HG02759 (cell line): ENCODE data around the gene SRGAP1.
"Not testable (repeated sequence)": the region's sequence is repeated elsewhere in the genome, so short reads cannot be mapped to it uniquely, and the experiment has no call there.

ENCODE experiments used
- ATAC-seq: cut with Tn5 transposase; IDR thresholded peaks from one replicate; pipeline ENCODE4 v1.9.1; 2021; ENCODE audit warnings: mild to moderate bottlenecking, moderate library complexity; ENCODE audit not compliant: unreplicated experiment

SRGAP1 gene

GRCh38 chr12:63865448-63865847 is 20.9 kb downstream of the SRGAP1 start:
- ATAC-seq, result no peak

- no peak for ATAC-seq
Observed at GRCh38 chr12:63867053-63867452, 22.6 kb downstream of the SRGAP1 start.

GRCh38 chr12:63869656-63870055 is 25.2 kb downstream of the SRGAP1 start:
- no peak for ATAC-seq

- no peak for ATAC-seq
Observed at GRCh38 chr12:63870838-63871237, 26.3 kb downstream of the SRGAP1 start.

GRCh38 chr12:63874897-63875480 is 30.5 kb downstream of the SRGAP1 start:
- no peak for ATAC-seq

GRCh38 chr12:63875703-63876102 is 31.2 kb downstream of the SRGAP1 start:
- no peak for ATAC-seq

- no peak for ATAC-seq
Observed at GRCh38 chr12:63876980-63877379, 32.5 kb downstream of the SRGAP1 start.

- no peak for ATAC-seq
Observed at GRCh38 chr12:63877693-63878092, 33.2 kb downstream of the SRGAP1 start.

- ATAC-seq, result not testable (repeated sequence)
Observed at GRCh38 chr12:63880235-63880634, 35.7 kb downstream of the SRGAP1 start.

- no peak for ATAC-seq
Observed at GRCh38 chr12:63880742-63881263, 36.3 kb downstream of the SRGAP1 start.

GRCh38 chr12:63882844-63883243 is 38.3 kb downstream of the SRGAP1 start:
- ATAC-seq, result no peak

GRCh38 chr12:63885401-63885800 is 40.9 kb downstream of the SRGAP1 start:
- no peak for ATAC-seq

GRCh38 chr12:63888908-63889635 is 44.6 kb downstream of the SRGAP1 start:
- ATAC-seq, result no peak

GRCh38 chr12:63889721-63890509 is 45.4 kb downstream of the SRGAP1 start:
- ATAC-seq, result no peak

- ATAC-seq, result no peak
Observed at GRCh38 chr12:63893170-63893569, 48.7 kb downstream of the SRGAP1 start.

- no peak for ATAC-seq
Observed at GRCh38 chr12:63894132-63894531, 49.6 kb downstream of the SRGAP1 start.

GRCh38 chr12:63895841-63896240 is 51.3 kb downstream of the SRGAP1 start:
- no peak for ATAC-seq

GRCh38 chr12:63897931-63898330 is 53.4 kb downstream of the SRGAP1 start:
- ATAC-seq, result no peak

- ATAC-seq, result no peak
Observed at GRCh38 chr12:63898764-63899337, 54.4 kb downstream of the SRGAP1 start.

- no peak for ATAC-seq
Observed at GRCh38 chr12:63899396-63899795, 54.9 kb downstream of the SRGAP1 start.
